WERI-Rb-1 (cell line): ENCODE measurements around the gene RAPGEF1.

Experiments used
- DNase-seq: peaks from one replicate; pipeline ENCODE4 v3.0.0-alpha.2; 2020
- H3K27ac ChIP-seq: fragments of 250-450 bp; sonication (Bioruptor Pico); 2 replicates; pipeline ENCODE4 v1.5.1; 2020; ENCODE audit warnings: mild to moderate bottlenecking, moderate library complexity
- H3K27me3 ChIP-seq: fragments of 250-450 bp; sonication (Bioruptor Pico); 2 replicates; pipeline ENCODE4 v1.5.1; 2021; ENCODE audit warnings: mild to moderate bottlenecking, low read depth, moderate library complexity; ENCODE audit not compliant: insufficient read depth, severe bottlenecking
- H3K36me3 ChIP-seq: fragments of 250-450 bp; sonication (Bioruptor Pico); 2 replicates; pipeline ENCODE4 v1.5.1; 2020; ENCODE audit warnings: mild to moderate bottlenecking, moderate library complexity
- H3K4me3 ChIP-seq: 2 replicates; pipeline ENCODE4 v1.5.1; 2011; ENCODE audit warnings: low read depth, mild to moderate bottlenecking, control low read depth, low read length
- H3K9me3 ChIP-seq: fragments of 250-450 bp; sonication (Bioruptor Pico); 2 replicates; pipeline ENCODE4 v1.5.1; 2021; ENCODE audit warnings: mild to moderate bottlenecking, moderate library complexity; ENCODE audit not compliant: severe bottlenecking
- TF ChIP-seq, protein P1 (sequence below): IDR thresholded peaks from 2 replicates; pipeline ENCODE4 v1.5.1; 2011; ENCODE audit warnings: low read depth, mild to moderate bottlenecking, control low read depth, inconsistent platforms, low read length

RAPGEF1 gene

DNA sequence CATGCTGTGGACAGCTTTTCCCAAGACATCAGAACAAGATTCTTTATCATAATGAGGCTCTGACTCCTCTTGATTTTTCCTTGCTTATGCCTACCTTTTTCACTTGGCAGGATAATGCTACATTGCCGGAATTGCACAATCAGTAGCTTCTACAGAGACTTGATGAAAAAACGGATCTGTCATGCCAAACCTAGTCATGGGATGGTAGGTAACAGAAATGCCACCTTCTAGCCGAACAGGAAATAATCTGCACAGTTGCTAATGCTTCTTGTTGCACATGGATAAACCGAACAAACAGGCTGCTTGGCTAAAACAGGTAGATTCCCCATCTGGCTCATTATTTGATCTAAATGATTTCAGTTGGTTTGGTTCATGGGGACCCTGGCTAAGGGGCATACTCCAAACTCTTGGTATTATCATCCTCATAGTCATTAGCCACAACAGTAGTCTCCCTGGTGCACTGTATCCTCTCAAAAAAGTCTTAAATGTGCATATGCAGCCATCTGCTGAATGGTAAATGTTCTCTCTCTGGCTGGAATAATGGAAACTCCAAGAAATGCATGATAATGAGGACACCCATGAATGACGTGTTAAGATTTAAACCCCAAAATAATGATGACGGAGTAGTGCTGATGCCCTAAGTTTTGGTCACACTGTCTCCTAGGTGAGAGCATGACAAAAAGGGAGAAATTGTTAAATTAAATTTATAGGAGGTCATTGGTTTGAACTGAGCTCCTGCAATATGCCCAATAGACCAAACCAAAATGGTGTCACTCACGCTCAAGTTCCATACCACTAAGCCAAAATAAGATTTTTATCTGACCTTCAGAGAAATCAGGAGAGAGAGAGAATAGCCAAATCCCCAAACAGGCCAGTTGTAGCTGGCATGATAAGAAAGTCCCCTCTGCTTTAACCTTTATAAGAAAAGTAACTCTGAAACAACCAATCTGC, 47.0 kb downstream of the RAPGEF1 start:
- H3K4me3 ChIP-seq = no peak overlapping the region
- H3K9me3 ChIP-seq = no peaks in the 10 kb centered on the region
- H3K36me3 ChIP-seq = no peaks in the 10 kb centered on the region
- H3K27me3 ChIP-seq = no peaks in the 10 kb centered on the region
- TF ChIP-seq, protein P1, sequence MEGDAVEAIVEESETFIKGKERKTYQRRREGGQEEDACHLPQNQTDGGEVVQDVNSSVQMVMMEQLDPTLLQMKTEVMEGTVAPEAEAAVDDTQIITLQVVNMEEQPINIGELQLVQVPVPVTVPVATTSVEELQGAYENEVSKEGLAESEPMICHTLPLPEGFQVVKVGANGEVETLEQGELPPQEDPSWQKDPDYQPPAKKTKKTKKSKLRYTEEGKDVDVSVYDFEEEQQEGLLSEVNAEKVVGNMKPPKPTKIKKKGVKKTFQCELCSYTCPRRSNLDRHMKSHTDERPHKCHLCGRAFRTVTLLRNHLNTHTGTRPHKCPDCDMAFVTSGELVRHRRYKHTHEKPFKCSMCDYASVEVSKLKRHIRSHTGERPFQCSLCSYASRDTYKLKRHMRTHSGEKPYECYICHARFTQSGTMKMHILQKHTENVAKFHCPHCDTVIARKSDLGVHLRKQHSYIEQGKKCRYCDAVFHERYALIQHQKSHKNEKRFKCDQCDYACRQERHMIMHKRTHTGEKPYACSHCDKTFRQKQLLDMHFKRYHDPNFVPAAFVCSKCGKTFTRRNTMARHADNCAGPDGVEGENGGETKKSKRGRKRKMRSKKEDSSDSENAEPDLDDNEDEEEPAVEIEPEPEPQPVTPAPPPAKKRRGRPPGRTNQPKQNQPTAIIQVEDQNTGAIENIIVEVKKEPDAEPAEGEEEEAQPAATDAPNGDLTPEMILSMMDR = no peak
- no peak overlapping the region for H3K27ac ChIP-seq
- DNase-seq = no peak

DNA sequence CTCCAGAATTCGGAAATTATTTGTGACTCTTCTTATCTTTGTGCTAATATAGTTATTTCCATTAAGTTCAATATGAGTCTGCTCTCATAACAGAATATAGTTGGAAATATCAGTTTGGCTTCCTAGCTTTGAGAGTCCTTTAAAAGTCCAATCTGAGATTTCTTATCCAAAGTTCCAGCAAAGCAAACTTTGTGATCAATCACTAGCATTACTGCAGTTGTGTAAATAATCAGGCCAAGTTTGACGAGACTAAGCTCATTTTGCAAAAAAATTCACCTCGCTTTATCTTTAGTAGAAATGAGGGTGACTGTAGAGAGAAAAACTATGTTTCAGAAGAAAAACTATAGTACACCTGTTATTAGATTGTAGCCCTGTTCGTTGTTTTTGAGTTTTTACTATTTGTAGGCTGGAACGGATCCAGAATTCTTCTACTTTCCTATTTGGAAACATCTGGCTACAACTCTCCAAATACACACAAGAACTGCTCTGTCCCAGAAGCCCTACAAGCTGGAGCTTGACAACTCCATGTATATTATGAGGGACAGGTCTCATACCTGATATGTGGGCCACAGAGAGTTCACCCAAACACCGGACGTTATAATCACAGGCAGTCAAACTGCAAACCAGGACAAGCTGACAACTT, 47.8 kb downstream of the RAPGEF1 start:
- H3K27ac ChIP-seq = no peak overlapping the region
- H3K4me3 ChIP-seq = no peak overlapping the region
- no peaks in the 10 kb centered on the region for H3K27me3 ChIP-seq
- DNase-seq = no peak
- no peaks in the 10 kb centered on the region for H3K36me3 ChIP-seq
- TF ChIP-seq, protein P1 = no peak
- no peaks in the 10 kb centered on the region for H3K9me3 ChIP-seq

DNA sequence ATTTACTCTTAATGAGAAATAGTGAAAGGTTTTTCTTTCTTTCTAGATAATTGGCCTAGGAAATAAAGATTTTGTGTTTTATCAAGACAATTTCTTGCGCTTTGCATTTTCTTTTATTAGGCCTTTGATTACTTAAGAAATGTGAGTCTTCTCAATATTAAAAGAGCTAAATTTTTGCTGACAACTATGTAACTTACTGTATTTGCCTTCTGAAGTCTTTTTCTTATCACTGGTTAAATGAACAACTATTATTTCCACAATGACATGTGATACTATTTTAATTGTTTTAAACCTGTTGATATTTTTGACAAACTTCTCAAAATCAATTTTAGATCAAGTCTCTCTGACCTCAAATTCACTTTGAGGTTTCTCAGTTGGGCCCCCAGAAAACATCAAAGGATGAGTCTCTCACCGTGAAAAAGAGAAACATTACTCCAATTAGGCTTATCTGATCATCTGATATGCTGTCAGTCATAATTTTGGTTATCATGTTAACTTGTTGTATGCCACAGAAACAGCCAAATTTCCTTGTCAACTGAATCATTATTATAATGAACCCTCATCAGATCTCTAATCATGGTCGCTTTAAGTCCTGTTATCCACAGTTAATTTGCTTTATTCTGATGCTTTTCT, 48.8 kb downstream of the RAPGEF1 start:
- Histone ChIP-seq H3K4me3 (no peak overlapping the region), H3K27ac (no peak overlapping the region), H3K36me3 (no peaks in the 10 kb centered on the region), H3K27me3 (no peaks in the 10 kb centered on the region), H3K9me3 (no peaks in the 10 kb centered on the region)
- TF ChIP-seq, protein P1 = no peak
- DNase-seq = no peak

DNA sequence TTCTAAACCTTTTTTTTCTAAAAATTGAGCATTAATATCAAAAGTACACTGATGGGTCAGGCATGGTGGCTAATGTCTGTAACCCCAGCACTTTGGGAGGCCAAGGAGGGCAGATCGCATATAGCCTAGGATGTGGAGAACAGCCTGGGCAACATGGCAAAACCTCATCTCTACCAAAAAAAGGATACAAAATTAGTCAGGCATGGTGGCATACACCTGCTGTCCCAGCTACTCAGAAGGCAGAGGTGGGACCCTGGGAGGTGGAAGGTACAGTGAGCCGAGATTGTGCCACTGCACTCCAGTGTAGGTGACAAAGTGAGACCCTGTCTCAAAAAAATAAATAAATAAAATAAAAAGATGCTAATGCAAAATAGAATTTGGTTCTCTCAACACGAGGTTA, 49.4 kb downstream of the RAPGEF1 start:
- Histone ChIP-seq H3K27me3 (no peaks in the 10 kb centered on the region), H3K9me3 (no peaks in the 10 kb centered on the region), H3K4me3 (no peak overlapping the region), H3K27ac (no peak overlapping the region), H3K36me3 (no peaks in the 10 kb centered on the region)
- DNase-seq = no peak
- TF ChIP-seq, protein P1 = no peak

DNA sequence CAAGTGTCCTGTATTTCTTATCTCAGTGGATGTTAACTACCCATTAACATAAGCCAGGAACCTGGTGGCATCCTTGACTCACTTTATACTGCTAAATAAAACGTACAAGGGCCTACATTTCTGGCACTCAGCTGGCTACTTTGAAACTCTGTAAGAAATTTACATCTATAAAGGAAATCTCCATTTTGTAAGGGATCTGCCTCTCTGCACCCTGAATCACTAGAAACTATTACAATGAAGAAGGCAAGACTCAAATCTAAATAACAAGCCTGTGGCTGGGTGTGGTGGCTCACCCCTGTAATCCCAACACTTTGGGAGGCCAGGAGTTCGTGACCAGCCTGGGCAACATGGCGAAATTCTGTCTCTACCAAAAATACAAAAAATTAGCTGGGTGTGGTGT, 51.5 kb downstream of the RAPGEF1 start:
- H3K27ac ChIP-seq = no peak overlapping the region
- no peak overlapping the region for H3K4me3 ChIP-seq
- H3K9me3 ChIP-seq = no peaks in the 10 kb centered on the region
- DNase-seq = no peak
- no peaks in the 10 kb centered on the region for H3K36me3 ChIP-seq
- H3K27me3 ChIP-seq = no peaks in the 10 kb centered on the region
- TF ChIP-seq, protein P1 = no peak
